GM12801 (cell line): ENCODE results near the gene XCR1.

Experiments used
- CTCF ChIP-seq: IDR thresholded peaks from one replicate; pipeline ENCODE4 v1.5.1; 2011; ENCODE audit warnings: control low read depth; ENCODE audit not compliant: insufficient read length; ENCODE audit errors: extremely low read depth

Gene XCR1

GRCh38 chr3:45974686-45975085, 52.6 kb downstream of the XCR1 start:
- no peak for TF ChIP-seq CTCF

GRCh38 chr3:45972534-45973402, 54.5 kb downstream of the XCR1 start:
- no peak for TF ChIP-seq CTCF

- no peak for TF ChIP-seq CTCF
Observed at GRCh38 chr3:45969953-45970352, 57.3 kb downstream of the XCR1 start.

- TF ChIP-seq CTCF, result no peak
Observed at GRCh38 chr3:45969116-45969515, 58.2 kb downstream of the XCR1 start.

GRCh38 chr3:45968706-45969105, 58.6 kb downstream of the XCR1 start:
- no peak for TF ChIP-seq CTCF

GRCh38 chr3:45968149-45968548, 59.1 kb downstream of the XCR1 start:
- no peak for TF ChIP-seq CTCF

GRCh38 chr3:45967724-45968123, 59.6 kb downstream of the XCR1 start:
- TF ChIP-seq CTCF, result no peak
